SK-MEL-5 (cell line): ENCODE data around the gene KIAA0930. TPM values are rescaled to one million over a fixed set of nuclear protein-coding genes. Genes with fewer than 3 reads are reported as not detected.
A peak's percentile ranks its signal among the peaks of the same experiment; 100 is the strongest.

Experiments used
- DNase-seq: peaks from one replicate; pipeline ENCODE4 v3.0.0-alpha.2; 2016; ENCODE audit warnings: low read depth, low spot score
- in situ Hi-C: cut with HindIII; loops from 2 replicates; pipeline ENCODE4 v1.10.0; 2016; ENCODE audit warnings: low sequenced_read_pairs, high pct_unique_total_duplicates, low pct_unique_long_range_greater_than_20kb
- total RNA-seq: library from RNA; depleted of rRNA; stranded (reverse); fragments of >200 nt; shearing (Covaris generic); gene quantifications from 2 replicates; pipeline ENCODE4 v1.2.3, GENCODE V29; 2014

The KIAA0930 gene
- total RNA-seq, 1 experiment from 2014 or later, result 102 TPM

DNA sequence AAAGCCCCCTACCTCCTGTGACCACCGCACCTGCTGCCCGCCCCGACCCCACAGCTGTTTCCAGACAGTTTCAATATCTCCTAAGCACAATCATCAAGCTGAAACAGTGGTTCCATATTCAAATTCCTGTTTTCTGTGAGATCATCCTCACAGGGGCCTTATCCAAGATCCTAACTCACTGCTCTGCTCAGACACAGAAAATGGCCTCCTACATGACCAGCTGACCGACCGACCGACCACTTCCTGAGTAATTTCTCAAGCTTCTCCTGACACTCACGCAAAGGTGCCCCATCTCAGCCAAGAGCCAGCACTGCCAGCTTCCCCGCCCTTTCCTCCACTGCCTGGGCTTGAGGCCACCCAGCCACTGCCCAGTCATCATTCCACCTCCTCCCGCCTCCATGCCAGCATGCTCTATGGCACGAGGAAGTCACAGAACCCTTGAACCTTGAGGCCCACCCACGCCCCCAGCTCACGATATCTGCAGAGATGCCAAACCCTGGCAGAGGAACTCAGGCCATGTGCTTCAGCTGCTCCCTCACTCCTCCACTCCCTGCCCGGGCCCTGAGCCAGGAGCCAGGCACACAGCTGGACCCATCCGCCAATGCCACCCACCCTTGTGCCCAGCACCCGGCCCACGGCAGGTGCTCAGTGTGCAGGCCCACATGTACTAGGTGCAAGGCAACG, 14.0 kb downstream of the KIAA0930 start:
- in situ Hi-C loops, result no loop called here
- DNase-seq, result peak; percentile 35

DNA sequence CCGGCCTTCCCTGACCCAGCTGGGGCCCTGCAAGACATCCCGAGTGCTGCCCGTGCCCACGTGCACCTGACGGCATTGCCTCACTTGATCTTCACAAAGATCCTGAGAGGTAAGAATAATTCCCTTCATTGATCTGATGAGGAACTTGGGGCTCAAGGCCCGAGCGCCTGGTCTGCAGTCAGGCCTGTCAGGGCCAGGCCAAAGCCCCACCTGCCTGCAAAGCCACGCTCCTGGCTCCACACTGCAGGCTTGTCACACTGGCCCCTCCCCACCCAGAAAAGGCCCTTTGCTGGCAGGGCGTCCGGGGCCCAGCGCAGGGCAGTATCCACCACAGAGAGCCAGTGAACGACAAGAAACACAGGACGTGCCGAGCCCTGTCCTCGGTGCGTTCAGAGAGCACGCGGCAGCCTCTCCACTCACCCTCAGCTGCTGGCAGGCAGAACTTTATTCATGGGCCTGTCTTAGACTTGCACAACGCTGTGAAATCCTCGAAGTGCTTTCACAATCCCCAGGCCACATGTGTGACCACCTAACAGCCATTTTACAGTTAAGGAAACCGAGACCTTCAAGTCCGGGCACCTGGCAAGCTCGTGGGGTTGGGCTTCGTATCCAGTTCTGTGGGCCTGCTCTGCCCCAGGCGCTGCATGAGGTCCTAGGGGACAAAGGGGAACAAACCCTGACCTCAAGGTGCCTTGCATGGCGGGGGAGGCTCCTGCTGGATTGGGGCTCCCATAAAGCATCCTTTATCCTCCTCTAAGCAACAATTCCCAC, 14.8 kb downstream of the KIAA0930 start:
- in situ Hi-C loops, result no loop called here
- peak; percentile 35 for DNase-seq

DNA sequence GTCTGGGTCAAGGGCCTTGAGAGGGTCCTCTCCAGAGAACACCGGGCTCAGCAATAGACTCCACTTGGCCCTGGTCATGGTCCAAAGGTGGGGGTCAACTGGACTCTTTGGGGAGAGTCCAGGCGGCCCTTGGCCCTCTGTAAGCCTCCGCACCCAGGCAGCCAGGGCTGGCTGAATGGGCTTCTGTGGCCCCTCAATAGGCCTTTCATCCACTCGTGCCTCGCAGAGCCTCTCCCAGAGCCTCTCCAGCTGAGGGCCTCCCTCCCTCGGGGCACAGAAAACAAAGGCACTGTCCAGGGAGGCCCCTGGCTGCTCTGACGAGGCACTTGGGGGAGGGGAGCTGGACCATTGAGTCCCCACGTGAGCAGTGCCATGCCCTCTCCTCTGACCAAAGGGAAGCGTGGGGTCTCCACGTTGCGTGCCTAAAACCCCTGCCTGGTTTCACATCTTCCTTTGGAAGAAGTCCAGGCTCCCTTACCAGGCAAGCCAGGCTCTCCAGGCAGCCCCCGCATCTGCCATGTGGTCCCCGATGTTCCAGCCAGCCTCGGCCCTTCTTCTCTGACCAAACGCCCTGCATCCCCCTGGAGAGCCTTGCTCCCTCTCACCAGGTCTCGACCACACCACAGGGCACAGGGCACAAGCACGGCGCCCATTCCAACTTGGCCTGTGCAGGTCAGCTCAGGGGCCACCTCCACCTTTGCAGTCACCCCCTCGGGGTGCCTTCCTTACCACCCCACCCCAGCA, 15.5 kb downstream of the KIAA0930 start:
- in situ Hi-C loops, result no loop called here
- peak; percentile 96 for DNase-seq

DNA sequence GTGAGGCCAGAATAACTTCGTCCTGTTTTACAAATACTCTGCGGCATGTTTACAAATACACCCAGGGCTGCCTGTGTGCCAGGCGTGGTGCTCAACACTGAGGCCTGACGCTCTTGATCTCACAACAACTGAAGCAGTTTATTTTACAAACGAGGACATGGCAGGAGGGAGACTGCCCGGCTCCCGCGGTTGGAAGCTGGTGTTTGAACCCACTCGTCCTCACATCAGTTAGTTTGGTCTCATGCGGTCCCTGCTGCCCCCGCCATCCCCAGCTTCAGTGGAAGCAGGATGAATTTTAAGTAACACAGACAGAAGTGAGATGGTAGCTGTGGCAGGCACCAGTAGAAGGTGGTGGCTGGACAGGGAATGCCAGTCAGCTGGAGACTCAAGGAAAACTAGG, 16.4 kb downstream of the KIAA0930 start:
- DNase-seq, result no peak
- in situ Hi-C loops, result no loop called here

DNA sequence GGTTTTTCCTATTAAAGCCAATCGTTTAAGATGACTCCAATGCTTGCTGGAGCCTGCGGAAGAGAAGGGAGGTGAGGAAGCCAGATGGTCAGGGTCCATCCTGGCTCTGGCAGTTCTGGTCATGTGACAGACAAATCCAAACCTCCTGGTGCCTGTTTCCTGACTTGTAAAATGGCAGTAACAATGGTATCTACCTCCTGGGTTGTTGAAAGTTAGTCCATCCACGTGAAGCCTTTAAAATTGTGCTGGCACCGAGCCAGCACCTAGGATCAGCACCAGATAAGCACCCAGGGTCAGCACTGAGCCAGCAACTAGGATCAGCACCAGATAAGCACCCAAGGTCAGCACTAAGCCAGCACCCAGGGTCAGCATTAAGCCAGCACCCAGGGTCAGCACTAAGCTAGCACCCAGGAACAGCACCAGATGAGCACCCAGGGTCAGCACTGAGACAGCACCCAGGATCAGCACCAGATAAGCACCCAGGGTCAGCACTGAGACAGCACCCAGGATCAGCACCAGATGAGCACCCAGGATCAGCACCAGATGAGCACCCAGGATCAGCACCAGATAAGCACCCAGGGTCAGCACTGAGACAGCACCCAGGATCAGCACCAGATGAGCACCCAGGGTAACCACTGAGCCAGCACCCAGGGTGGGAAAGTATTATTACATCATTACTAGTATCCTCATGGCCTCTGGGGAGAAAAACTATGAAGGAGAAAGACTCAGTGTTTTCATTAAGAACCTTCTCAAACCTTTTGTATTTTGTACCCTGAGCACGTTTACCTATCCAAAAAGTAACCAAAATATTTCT, 17.2 kb downstream of the KIAA0930 start:
- in situ Hi-C loops, result no loop called here
- DNase-seq, result no peak

DNA sequence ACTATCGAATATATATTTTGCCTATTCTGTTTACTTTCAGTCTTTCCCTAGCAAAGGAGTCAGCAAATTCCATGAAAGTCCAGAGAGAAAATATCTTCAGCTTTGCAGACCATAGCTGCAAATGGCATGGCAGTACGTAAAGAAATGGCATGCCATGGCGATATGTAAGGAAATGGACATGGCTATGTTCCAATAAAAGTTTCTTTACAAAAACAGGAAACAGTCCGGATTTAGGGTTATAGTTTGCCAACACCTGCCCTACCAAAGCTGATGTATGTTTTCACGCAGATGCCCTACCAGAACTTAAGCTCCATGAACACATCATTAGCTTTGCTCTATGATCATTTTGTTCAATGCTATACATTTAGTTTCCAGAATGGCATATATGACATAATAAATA, 19.5 kb downstream of the KIAA0930 start:
- in situ Hi-C loops, result no loop called here
- no peak for DNase-seq

DNA sequence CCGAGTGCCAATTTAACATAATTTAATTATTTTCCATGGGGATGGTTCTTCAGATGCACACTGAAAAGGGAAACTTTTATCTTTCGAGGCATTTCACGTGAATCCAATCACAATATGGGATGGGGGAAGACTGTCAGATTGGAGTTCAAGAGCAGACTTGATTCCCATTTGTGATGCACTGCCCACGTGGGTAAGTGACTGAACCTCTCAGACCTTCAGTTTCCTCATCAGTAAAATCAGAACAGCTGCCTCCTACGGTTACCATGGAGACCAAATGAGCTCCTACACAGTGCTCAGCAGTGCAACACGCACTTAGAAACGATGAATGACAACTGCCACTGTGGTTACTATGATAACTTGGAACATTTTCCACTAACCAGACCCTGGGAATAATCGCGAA, 21.7 kb downstream of the KIAA0930 start:
- in situ Hi-C loops, result no loop called here

DNA sequence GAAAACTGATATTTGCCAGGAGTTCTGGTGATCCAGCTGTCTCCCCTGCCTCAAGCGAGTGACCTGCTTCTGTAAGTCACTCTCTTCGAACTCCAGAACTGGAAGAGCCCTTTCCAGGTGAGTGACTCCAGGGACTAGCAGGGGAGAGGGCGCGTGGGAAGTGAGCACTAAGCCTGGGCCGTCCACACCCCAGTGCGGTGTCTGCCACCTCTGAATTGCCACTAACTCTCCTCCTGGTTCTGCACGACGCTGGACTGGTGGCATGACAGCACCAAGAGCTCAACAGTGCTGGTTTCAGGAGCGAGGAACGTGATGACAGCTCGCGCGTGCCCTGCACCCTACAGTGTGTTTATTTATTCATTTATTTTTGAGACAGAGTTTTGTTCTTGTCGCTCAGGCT, 22.9 kb downstream of the KIAA0930 start:
- DNase-seq, result no peak
- in situ Hi-C loops, result no loop called here

More for the DNA sequence above, 21.7 kb downstream of the KIAA0930 start:
- DNase-seq, result no peak

DNA sequence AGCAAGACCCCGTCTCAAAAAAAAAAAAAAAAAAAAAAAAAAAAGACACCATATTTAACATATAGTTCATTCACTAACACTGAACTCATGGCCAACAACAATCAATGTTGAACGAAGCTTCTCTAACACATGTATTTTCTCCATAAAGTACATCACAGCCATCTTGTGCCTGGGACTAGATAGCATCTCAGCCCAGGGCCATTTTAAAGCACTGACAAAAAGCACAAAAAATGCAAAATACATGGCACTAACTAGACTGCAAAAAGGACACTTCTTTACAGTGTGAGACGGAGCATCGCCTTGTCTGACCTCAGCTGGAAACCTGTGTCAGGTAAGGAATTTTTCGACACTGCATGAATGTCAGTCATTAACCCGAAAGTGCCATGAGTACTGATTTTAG, 23.3 kb downstream of the KIAA0930 start:
- in situ Hi-C loops, result no loop called here
- DNase-seq, result no peak

DNA sequence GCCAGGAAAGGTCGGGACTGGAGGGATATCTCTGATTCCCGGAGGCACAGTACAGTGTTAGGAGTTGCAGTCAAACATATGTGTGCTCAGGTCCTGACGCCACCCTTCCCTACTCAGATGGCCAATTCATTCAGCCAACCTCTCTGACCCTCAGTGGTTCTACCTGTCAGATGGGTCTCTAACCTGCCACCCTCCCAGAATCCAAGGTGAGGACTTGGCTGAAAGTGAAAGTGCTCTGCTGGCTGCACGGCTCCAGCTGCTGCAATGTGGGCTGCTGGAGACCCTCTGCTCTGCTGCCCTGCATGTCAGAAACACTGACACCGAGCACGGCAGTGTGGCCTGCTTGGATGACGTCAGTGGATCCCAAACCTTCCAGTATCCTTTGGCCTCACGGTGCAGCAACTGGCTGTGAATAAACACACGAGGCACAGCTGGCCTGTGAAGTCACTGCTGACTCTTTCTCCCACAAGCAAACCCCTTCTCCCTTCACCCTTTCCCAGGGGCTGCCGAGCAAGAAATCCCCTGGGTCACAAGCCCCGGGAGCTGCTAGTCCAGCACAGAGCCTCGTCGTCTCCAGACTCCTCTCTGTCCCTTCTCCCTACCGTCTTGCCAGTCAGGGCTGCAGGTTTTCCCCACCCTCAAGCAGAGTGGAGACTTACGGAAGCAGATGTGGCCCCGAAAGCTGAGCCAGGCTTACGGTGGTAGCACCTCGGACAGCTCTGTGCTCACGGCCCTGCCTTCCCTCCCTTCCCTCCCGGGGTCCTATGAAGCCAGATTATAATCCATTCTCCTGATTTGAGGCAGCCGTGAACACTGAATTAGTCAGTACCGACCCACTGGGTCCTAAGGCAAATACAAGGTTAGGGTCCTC, 24.3 kb downstream of the KIAA0930 start:
- DNase-seq, result no peak
- in situ Hi-C loops, result no loop called here

DNA sequence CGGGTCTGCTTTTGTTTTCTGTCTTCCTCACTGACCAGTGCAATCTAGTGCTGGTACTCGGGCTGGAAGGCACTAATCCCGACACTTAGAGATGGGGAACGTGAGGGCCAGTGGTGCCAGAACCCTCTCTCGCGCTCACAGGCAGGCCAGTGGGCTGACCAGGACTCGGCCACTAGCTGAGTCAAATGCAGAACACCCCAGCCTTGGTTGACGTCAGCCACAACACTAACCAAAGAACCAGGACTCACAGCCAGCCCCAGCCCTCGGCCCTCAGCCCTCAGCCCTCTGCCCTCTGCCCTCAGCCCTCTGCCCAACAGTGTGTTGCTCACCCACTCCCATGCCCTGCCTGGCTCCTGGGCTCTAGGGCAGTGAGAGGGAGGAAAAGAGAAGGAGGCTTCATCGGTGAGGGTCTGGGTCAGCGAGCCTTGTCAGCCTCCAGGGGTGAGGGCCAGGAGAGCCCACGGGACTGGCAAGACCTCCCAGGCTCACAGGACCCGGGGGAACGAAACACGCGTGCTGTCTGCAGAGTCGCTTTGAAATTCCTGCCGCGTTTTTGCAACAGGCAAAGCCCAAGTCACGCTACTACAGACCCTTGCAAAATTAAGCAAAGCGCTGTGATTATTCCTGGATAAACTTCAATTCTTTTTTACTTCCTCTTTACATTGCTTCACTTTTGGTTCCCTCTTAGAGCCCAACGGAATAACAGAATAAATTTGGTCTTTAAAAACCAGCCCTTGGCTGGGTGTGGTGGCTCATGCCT, 27.5 kb downstream of the KIAA0930 start:
- in situ Hi-C loops, result no loop called here

DNA sequence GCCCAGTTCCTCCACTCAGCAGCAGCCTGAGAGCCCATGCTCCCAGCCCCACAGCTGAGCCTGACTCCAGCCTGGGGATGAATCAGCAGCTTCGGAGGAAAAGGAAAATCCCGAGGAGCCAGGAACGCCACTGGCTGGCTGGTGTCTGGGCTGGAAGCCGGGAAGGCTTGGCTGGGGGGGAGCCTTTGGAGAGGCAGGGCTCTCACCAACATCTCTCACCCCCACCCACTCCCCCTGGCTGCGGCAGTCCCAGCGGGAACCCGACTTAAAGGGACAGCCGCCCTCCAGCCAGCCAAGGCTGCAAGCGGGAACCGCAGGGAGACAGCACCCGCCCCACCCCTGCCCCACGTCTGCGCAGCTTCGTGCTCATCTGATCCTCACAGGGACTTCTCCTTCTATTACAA, 28.4 kb downstream of the KIAA0930 start:
- DNase-seq, result no peak
- in situ Hi-C loops, result no loop called here

More for the DNA sequence above, 27.5 kb downstream of the KIAA0930 start:
- no peak for DNase-seq

DNA sequence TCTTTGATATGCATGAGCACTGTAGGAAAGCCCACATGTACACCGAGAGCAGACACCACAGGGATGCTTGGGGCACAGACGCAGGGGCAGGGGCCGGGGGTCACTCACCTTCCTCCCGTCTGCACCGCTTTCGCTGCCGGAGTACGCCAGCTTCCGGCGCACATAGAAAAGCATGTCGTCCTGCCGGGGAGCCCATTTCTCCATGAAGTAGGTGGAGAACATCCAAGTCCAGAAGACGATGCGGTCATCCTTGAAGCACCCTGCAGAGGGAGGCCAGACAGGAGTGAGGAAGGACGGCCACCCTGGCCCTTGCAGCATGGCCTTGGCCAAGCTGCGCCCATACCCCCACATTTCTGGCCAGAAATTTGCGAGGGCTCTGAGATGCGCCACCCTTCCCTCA, 28.8 kb downstream of the KIAA0930 start:
- in situ Hi-C loops, result no loop called here

DNA sequence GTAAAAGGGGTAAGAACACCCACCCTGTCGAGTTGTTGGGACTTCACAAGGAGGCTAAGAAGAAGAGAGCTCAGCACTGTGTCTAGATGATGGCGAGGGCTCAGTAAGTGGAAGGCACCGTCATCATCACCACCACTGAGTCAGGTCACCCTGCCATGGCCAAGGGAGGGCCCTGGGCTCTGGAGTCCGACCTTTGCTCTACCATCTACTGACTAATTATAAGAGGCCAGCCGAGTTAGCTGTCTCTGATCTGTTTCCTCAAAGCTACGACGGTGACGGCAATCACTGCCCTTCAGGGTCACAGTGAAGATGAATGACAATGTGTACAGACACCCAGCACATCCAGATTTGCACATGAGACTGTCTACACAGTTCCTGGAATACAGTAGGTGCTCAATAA, 29.3 kb downstream of the KIAA0930 start:
- in situ Hi-C loops, result no loop called here

More for the DNA sequence above, 28.8 kb downstream of the KIAA0930 start:
- DNase-seq, result no peak

DNA sequence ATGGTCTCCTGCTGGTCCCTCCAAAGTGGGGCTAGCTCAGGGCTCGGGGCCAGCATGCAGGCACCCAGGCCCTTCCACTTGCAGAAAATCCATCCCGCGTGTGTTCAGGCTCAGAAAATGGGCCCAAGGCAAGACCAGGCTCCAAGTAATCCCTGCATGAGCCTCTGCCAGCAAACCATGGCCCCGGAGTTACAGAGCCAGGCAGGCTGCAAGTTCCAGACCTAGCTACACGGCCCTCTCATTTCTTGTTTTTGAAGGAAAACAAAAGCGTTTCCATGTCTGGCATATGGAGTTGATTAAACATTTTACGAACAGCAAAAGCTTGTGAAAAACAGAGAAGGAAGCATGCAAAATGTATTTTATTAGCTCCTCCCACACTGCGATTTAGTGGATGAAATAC, 29.7 kb downstream of the KIAA0930 start:
- DNase-seq, result no peak
- in situ Hi-C loops, result no loop called here

More for the DNA sequence above, 29.3 kb downstream of the KIAA0930 start:
- no peak for DNase-seq

DNA sequence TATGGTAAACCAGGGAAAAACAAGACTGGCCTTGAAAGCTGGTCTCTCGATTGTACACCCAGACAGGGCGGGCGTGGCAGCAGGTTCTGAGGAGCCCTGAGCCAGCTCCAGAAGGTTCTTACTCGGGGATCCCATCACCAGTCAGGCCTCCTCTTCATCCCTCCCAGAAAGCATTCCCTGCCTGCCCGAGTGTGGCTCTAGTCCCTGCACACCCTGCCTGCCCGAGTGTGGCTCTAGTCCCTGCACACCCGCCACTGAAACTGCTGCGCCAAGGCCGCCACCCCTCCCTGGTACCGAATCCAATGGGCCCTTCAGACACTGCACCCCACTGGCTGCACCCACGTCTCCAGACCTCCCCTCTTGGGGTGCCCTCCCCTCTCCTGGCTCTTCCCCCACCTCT, 30.1 kb downstream of the KIAA0930 start:
- no peak for DNase-seq
- in situ Hi-C loops, result no loop called here
